SK-N-SH (cell line): ENCODE results near the gene CREBRF. TPM values are rescaled to one million over a fixed set of nuclear protein-coding genes. Genes with fewer than 3 reads are reported as not detected.
A peak's percentile ranks its signal among the peaks of the same experiment; 100 is the strongest.

Source experiments
- CTCF ChIA-PET: fragments of 300-600, 350-600 bp; formaldehyde crosslinking; extraction: SDS; loops from one replicate; lab custom pipeline; 2021; lab: Yijun Ruan, JAX
- POLR2A ChIA-PET: fragments of 350-600 bp; sonication (Branson Sonifier 250); formaldehyde crosslinking; extraction: SDS; loops from one replicate; lab custom pipeline; 2020; ENCODE audit warnings: antibody characterized with exemption, inconsistent platforms; lab: Yijun Ruan, JAX
- DNase-seq: peaks from one replicate; pipeline ENCODE4 v3.0.0; 2012
- H2AFZ ChIP-seq: fragments of 200-600 bp; sonication (generic); 2 replicates; pipeline ENCODE4 v1.8.1; 2016; ENCODE audit warnings: antibody characterized with exemption, mild to moderate bottlenecking, low read depth
- H3F3A ChIP-seq: fragments of 200-600 bp; sonication (generic); replicated peaks from 2 replicates; pipeline ENCODE3; 2016; ENCODE audit warnings: antibody characterized with exemption, mild to moderate bottlenecking; ENCODE audit not compliant: insufficient read depth
- H3K27ac ChIP-seq, 2 experiments: fragments of 200-500 bp in 1 of 2; fragments of 200-600 bp in 1 of 2; sonication (Bioruptor generic) in 1 of 2; sonication (generic), shearing (Covaris generic) in 1 of 2; 2 replicates each; pipeline versions ENCODE4 v1.5.1 to v1.6.1; 2014 to 2016; ENCODE audit warnings: low read depth in 2 of 2, inconsistent platforms in 1 of 2, low read length in 1 of 2, mild to moderate bottlenecking in 1 of 2, mixed read lengths in 1 of 2
- H3K27me3 ChIP-seq: fragments of 200-600 bp; sonication (generic), shearing (Covaris generic); 2 replicates; pipeline ENCODE4 v1.6.1; 2016; ENCODE audit warnings: mixed run types; ENCODE audit not compliant: insufficient read depth
- H3K36me3 ChIP-seq, 2 experiments: fragments of 200-500 bp in 1 of 2; fragments of 200-600 bp in 1 of 2; sonication (Bioruptor generic) in 1 of 2; sonication (generic) in 1 of 2; replicated peaks in 1 of 2; 2 replicates each; pipeline versions ENCODE3 to v1.5.1; 2014 to 2016; ENCODE audit warnings: low read length in 1 of 2, mild to moderate bottlenecking in 1 of 2; ENCODE audit not compliant: insufficient read depth in 2 of 2, control insufficient read depth in 1 of 2
- H3K4me1 ChIP-seq, 2 experiments: fragments of 200-500 bp in 1 of 2; fragments of 200-600 bp in 1 of 2; sonication (Bioruptor generic) in 1 of 2; sonication (generic), shearing (Covaris generic) in 1 of 2; 2 replicates each; pipeline versions ENCODE4 v1.5.1 to v1.6.1; 2014 to 2016; ENCODE audit warnings: low read depth in 1 of 2, low read length in 1 of 2, mixed run types in 1 of 2; ENCODE audit not compliant: insufficient read depth in 2 of 2, control insufficient read depth in 1 of 2
- H3K4me2 ChIP-seq: fragments of 200-600 bp; sonication (generic), shearing (Covaris generic); 2 replicates; pipeline ENCODE4 v1.6.1; 2017; ENCODE audit warnings: mixed run types
- H3K4me3 ChIP-seq, 2 experiments: fragments of 200-500 bp in 1 of 2; fragments of 200-600 bp in 1 of 2; sonication (Bioruptor generic) in 1 of 2; sonication (generic), shearing (Covaris generic) in 1 of 2; 2 replicates each; pipeline versions ENCODE4 v1.5.1 to v1.8.1; 2014 to 2016; ENCODE audit warnings: low read depth in 2 of 2, inconsistent platforms in 1 of 2, low read length in 1 of 2, mild to moderate bottlenecking in 1 of 2, mixed read lengths in 1 of 2, moderate library complexity in 1 of 2
- H3K79me2 ChIP-seq: fragments of 200-600 bp; sonication (generic); 2 replicates; pipeline ENCODE4 v1.8.1; 2017; ENCODE audit warnings: mild to moderate bottlenecking; ENCODE audit not compliant: insufficient read depth
- H3K9ac ChIP-seq: fragments of 200-600 bp; sonication (generic); 2 replicates; pipeline ENCODE4 v1.6.1; 2017; ENCODE audit warnings: mixed run types
- H3K9me2 ChIP-seq: fragments of 200-600 bp; sonication (generic); 2 replicates; pipeline ENCODE4 v1.6.1; 2017; ENCODE audit warnings: mixed run types
- H3K9me3 ChIP-seq: fragments of 200-600 bp; sonication (generic); 2 replicates; pipeline ENCODE4 v1.6.1; 2017; ENCODE audit warnings: mixed run types, mild to moderate bottlenecking, moderate library complexity
- H4K20me1 ChIP-seq: fragments of 200-600 bp; sonication (generic); 2 replicates; pipeline ENCODE4 v1.6.1; 2017; ENCODE audit warnings: mild to moderate bottlenecking, mixed run types; ENCODE audit not compliant: insufficient read depth
- ELF1 ChIP-seq: IDR thresholded peaks from 2 replicates; pipeline ENCODE4 v1.4.0; 2012
- MEF2A ChIP-seq: IDR thresholded peaks from 2 replicates; pipeline ENCODE4 v1.4.0; 2012; ENCODE audit warnings: low read depth, borderline replicate concordance
- POLR2AphosphoS5 ChIP-seq: IDR thresholded peaks from 2 replicates; pipeline ENCODE4 v1.6.1; 2012; ENCODE audit warnings: low read depth, low read length
- RAD21 ChIP-seq: IDR thresholded peaks from 2 replicates; pipeline ENCODE4 v1.6.1; 2012; ENCODE audit warnings: mild to moderate bottlenecking, low read length
- TAF1 ChIP-seq: IDR thresholded peaks from 2 replicates; pipeline ENCODE4 v1.6.1; 2012; ENCODE audit warnings: low read depth, mild to moderate bottlenecking, low read length, moderate library complexity, borderline replicate concordance
- WGBS: methylation state at CpG from one replicate; pipeline ENCODE4 v1.1.6; 2017; ENCODE audit warnings: low lambda C conversion rate; 5-methylcytosine and 5-hydroxymethylcytosine counted together
- polyA plus RNA-seq, 3 experiments: library from polyadenylated mRNA; depleted of rRNA; stranded (reverse); fragments of >200 nt; gene quantifications; 2 replicates each; pipeline ENCODE4 v1.2.3, GENCODE V29; 2012
- TF ChIP-seq, protein P1 (sequence below): IDR thresholded peaks from 2 replicates; pipeline ENCODE4 v1.4.0; 2012; ENCODE audit warnings: low read depth, borderline replicate concordance
- TF ChIP-seq, protein P2 (sequence below): IDR thresholded peaks from 2 replicates; pipeline ENCODE4 v1.4.0; 2012; ENCODE audit warnings: low read depth
- TF ChIP-seq, protein P3 (sequence below): fragments of 150-350 bp; IDR thresholded peaks from 2 replicates; pipeline ENCODE4 v1.6.1; 2016; ENCODE audit warnings: mild to moderate bottlenecking, low read depth, low read length
- TF ChIP-seq, protein P4 (sequence below): fragments of 150-350 bp; IDR thresholded peaks from 2 replicates; pipeline ENCODE4 v1.6.1; 2017; ENCODE audit warnings: antibody characterized with exemption, low read length, low read depth, borderline replicate concordance
- TF ChIP-seq, protein P5 (sequence below): fragments of 200-600 bp; sonication (generic); IDR thresholded peaks from 2 replicates; pipeline ENCODE4 v1.6.1; 2017; ENCODE audit warnings: antibody characterized with exemption, mild to moderate bottlenecking, moderate library complexity

The CREBRF gene
- polyA plus RNA-seq, 1 of the 3 experiments (the other 2 are of a cell fraction), result 2.4 TPM

DNA sequence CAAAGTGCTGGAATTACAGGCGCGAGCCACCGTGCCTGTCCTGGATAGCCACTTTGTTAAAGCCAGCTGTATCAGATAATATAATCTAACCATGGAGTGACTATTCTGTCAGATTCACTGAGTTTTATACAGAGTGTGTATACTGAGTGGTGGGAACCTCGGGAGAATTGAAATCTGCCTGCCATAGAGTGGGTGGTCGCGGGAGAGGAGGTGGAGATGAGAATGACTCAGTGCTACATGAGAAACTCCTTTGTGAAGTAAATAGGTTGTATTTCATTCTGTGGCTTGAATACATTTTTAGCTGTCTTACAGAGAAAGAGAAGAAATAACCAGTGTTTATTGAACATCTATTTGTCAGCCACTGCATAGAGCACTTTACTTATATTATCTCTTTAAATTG lies 46.1 kb upstream of the CREBRF start (continued):
- TF ChIP-seq, protein P1, sequence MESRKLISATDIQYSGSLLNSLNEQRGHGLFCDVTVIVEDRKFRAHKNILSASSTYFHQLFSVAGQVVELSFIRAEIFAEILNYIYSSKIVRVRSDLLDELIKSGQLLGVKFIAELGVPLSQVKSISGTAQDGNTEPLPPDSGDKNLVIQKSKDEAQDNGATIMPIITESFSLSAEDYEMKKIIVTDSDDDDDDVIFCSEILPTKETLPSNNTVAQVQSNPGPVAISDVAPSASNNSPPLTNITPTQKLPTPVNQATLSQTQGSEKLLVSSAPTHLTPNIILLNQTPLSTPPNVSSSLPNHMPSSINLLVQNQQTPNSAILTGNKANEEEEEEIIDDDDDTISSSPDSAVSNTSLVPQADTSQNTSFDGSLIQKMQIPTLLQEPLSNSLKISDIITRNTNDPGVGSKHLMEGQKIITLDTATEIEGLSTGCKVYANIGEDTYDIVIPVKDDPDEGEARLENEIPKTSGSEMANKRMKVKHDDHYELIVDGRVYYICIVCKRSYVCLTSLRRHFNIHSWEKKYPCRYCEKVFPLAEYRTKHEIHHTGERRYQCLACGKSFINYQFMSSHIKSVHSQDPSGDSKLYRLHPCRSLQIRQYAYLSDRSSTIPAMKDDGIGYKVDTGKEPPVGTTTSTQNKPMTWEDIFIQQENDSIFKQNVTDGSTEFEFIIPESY, result no peak
- TF ChIP-seq MEF2A, result no peak
- TF ChIP-seq, protein P2, sequence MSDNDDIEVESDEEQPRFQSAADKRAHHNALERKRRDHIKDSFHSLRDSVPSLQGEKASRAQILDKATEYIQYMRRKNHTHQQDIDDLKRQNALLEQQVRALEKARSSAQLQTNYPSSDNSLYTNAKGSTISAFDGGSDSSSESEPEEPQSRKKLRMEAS, result no peak
- TF ChIP-seq, protein P3, sequence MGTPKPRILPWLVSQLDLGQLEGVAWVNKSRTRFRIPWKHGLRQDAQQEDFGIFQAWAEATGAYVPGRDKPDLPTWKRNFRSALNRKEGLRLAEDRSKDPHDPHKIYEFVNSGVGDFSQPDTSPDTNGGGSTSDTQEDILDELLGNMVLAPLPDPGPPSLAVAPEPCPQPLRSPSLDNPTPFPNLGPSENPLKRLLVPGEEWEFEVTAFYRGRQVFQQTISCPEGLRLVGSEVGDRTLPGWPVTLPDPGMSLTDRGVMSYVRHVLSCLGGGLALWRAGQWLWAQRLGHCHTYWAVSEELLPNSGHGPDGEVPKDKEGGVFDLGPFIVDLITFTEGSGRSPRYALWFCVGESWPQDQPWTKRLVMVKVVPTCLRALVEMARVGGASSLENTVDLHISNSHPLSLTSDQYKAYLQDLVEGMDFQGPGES, result no peak
- TF ChIP-seq, protein P4, sequence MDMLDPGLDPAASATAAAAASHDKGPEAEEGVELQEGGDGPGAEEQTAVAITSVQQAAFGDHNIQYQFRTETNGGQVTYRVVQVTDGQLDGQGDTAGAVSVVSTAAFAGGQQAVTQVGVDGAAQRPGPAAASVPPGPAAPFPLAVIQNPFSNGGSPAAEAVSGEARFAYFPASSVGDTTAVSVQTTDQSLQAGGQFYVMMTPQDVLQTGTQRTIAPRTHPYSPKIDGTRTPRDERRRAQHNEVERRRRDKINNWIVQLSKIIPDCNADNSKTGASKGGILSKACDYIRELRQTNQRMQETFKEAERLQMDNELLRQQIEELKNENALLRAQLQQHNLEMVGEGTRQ, result no peak
- TF ChIP-seq POLR2AphosphoS5, result no peak
- TF ChIP-seq TAF1, result no peak
- no peak for TF ChIP-seq ELF1
- TF ChIP-seq RAD21, result no peak

DNA sequence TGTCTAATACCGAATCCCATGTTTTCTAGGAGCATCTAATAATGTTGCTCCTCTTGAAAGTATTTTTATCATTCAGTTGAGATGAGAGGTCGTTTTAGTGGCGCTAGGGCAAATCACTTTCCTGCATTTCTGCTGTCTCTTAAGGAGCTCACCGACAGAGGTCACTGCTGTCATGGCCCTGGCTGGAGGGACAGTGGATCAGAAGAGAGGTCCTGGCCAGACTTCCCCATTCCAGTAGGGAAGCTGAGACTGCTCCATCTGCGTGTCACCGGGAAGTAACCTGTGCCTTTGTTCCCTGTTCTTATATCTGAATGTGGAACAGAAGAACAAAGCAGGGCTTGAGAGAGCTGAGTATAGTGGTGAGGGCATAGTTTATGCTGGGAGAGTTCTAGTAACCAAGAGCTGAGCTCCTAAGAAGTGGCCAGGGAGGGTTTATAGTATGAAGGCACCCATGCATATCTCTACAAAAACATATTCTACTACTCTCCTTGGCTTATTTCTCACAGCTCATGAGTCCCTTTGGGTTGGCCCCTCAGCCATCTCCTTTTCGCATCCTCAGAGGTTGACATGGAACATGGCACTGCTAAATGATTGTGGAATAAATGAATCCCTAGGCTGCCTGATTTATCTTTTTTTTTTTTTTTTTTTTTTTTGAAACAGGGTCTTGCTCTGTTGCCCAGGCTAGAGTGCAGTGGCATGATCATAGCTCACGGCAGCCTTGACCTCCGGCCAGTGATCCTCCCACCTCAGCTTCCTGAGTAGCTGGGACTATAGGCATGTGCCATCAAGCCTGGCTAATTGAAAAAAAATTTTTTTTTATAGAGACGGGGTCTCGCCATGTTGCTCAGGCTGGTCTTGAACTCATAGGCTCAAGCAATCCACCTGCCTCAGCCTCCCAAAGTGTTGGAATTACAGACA lies 45.3 kb upstream of the CREBRF start:
- 87% methylated on average over 11 of the region's 11 CpGs for WGBS
- no peaks in the 10 kb centered on the region for H3K27me3 ChIP-seq
- POLR2A ChIA-PET, result no interaction called here
- peaks cover 3% of the 10 kb centered on the region for H3F3A ChIP-seq
- CTCF ChIA-PET, result interaction anchor here (0.9 kb wide), 1 partner anchor 17 kb away, joined by 3 read pairs; no protein-coding TSS in a partner anchor
- H2AFZ ChIP-seq, result no peak overlapping the region
- H3K9me3 ChIP-seq, result no peaks in the 10 kb centered on the region
- TF ChIP-seq MEF2A, result no peak
- TF ChIP-seq, protein P5, sequence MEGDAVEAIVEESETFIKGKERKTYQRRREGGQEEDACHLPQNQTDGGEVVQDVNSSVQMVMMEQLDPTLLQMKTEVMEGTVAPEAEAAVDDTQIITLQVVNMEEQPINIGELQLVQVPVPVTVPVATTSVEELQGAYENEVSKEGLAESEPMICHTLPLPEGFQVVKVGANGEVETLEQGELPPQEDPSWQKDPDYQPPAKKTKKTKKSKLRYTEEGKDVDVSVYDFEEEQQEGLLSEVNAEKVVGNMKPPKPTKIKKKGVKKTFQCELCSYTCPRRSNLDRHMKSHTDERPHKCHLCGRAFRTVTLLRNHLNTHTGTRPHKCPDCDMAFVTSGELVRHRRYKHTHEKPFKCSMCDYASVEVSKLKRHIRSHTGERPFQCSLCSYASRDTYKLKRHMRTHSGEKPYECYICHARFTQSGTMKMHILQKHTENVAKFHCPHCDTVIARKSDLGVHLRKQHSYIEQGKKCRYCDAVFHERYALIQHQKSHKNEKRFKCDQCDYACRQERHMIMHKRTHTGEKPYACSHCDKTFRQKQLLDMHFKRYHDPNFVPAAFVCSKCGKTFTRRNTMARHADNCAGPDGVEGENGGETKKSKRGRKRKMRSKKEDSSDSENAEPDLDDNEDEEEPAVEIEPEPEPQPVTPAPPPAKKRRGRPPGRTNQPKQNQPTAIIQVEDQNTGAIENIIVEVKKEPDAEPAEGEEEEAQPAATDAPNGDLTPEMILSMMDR, result 0 out of 2 replicates have a peak, but pooled peaks have one; percentile 31
- DNase-seq, result no peak
- no peaks in the 10 kb centered on the region for H3K36me3 ChIP-seq
- H3K4me2 ChIP-seq, result no peak overlapping the region
- peak overlapping the region in 1 of 2 experiments; percentile 40; a peak in 1 of 4 replicates for H3K27ac ChIP-seq
- peaks cover 99% of the 10 kb centered on the region for H3K79me2 ChIP-seq
- no peak overlapping the region for H3K9ac ChIP-seq
- H3K4me3 ChIP-seq, result no peak overlapping the region
- peaks cover 71% of the 10 kb centered on the region for H4K20me1 ChIP-seq
- no peaks in the 10 kb centered on the region for H3K4me1 ChIP-seq
- H3K9me2 ChIP-seq, result no peaks in the 10 kb centered on the region
